PFSK-1 (cell line): ENCODE results near the gene RSF1.

Experiments used
- FOXP2 ChIP-seq: optimal IDR thresholded peaks from 2 replicates; pipeline ENCODE3; 2011; ENCODE audit warnings: borderline replicate concordance, control low read depth, inconsistent platforms; ENCODE audit not compliant: insufficient read depth; ENCODE audit errors: extremely low read length, extremely low read depth
- POLR2AphosphoS5 ChIP-seq: IDR thresholded peaks from 2 replicates; pipeline ENCODE4 v1.6.1; 2012; ENCODE audit warnings: low read depth, mild to moderate bottlenecking, control low read depth, low read length, moderate library complexity
- SIN3A ChIP-seq: IDR thresholded peaks from 2 replicates; pipeline ENCODE4 v1.6.1; 2012; ENCODE audit warnings: mild to moderate bottlenecking, low read length, moderate library complexity, borderline replicate concordance; ENCODE audit not compliant: insufficient read depth
- TAF1 ChIP-seq: IDR thresholded peaks from 2 replicates; pipeline ENCODE4 v1.6.1; 2012; ENCODE audit warnings: low read length, control low read depth, borderline replicate concordance; ENCODE audit not compliant: insufficient read depth
- TF ChIP-seq, protein P1 (sequence below), 2 experiments: IDR thresholded peaks; 2 replicates each; pipeline versions ENCODE4 v1.6.1 to v1.8.0; 2011 to 2012; ENCODE audit warnings: low read depth in 2 of 2, low read length in 2 of 2, control low read depth in 1 of 2, inconsistent platforms in 1 of 2, mild to moderate bottlenecking in 1 of 2, moderate library complexity in 1 of 2; ENCODE audit not compliant: insufficient read depth in 1 of 2

GRCh38 chr11:77687088-77687487 lies 133.4 kb downstream of the RSF1 start:
- TF ChIP-seq POLR2AphosphoS5, result no peak
- no peak for TF ChIP-seq SIN3A
- no peak for TF ChIP-seq TAF1
- TF ChIP-seq, protein P1, sequence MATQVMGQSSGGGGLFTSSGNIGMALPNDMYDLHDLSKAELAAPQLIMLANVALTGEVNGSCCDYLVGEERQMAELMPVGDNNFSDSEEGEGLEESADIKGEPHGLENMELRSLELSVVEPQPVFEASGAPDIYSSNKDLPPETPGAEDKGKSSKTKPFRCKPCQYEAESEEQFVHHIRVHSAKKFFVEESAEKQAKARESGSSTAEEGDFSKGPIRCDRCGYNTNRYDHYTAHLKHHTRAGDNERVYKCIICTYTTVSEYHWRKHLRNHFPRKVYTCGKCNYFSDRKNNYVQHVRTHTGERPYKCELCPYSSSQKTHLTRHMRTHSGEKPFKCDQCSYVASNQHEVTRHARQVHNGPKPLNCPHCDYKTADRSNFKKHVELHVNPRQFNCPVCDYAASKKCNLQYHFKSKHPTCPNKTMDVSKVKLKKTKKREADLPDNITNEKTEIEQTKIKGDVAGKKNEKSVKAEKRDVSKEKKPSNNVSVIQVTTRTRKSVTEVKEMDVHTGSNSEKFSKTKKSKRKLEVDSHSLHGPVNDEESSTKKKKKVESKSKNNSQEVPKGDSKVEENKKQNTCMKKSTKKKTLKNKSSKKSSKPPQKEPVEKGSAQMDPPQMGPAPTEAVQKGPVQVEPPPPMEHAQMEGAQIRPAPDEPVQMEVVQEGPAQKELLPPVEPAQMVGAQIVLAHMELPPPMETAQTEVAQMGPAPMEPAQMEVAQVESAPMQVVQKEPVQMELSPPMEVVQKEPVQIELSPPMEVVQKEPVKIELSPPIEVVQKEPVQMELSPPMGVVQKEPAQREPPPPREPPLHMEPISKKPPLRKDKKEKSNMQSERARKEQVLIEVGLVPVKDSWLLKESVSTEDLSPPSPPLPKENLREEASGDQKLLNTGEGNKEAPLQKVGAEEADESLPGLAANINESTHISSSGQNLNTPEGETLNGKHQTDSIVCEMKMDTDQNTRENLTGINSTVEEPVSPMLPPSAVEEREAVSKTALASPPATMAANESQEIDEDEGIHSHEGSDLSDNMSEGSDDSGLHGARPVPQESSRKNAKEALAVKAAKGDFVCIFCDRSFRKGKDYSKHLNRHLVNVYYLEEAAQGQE (IDR thresholded peaks at IDR 0.05; ENCODE audit: insufficient read depth in 1 of 2, low read depth in 2 of 2, low read length in 2 of 2), result no peak
- no peak for TF ChIP-seq FOXP2
